ENCODE measurements around the gene SCART1.

DNA sequence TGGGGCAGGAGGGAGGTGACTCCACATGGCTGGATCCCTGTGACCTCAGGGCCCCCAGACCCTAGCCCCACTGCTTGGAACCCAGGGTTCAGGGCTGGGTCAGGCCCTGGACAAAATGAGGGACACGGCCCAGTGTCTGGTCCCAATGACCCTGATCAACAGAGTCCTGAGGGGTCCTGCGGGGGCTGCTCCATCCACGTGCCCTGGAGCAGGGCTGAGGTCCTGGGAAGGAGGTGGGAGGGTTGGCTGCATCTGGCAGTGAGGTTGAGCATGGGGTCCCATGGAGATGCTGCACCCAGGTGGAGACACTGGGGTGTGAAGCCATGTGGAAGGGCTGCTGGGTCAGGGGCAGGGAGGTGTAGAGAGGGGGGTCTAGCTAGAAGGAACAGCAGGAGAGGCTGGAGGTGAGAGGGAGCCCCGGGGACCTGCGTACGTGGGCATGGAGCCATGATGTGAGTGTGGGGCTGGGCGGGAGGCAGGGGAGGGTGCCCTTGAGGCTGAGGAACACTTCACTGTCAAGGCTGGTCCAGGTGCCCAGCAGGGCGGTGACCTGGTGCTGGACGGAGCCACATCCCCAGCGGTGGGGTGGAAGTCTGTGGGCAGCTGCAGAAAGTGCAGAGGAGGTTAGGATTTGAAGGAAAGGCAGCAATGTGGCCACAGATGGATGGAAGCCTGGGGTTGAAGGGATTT lies 604 bp downstream of the SCART1 start:
- TF ChIP-seq, protein P1, sequence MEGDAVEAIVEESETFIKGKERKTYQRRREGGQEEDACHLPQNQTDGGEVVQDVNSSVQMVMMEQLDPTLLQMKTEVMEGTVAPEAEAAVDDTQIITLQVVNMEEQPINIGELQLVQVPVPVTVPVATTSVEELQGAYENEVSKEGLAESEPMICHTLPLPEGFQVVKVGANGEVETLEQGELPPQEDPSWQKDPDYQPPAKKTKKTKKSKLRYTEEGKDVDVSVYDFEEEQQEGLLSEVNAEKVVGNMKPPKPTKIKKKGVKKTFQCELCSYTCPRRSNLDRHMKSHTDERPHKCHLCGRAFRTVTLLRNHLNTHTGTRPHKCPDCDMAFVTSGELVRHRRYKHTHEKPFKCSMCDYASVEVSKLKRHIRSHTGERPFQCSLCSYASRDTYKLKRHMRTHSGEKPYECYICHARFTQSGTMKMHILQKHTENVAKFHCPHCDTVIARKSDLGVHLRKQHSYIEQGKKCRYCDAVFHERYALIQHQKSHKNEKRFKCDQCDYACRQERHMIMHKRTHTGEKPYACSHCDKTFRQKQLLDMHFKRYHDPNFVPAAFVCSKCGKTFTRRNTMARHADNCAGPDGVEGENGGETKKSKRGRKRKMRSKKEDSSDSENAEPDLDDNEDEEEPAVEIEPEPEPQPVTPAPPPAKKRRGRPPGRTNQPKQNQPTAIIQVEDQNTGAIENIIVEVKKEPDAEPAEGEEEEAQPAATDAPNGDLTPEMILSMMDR (IDR thresholded peaks at IDR 0.05; ENCODE audit: low read depth, low read length, poor library complexity, severe bottlenecking) = no peak
- no peak for TF ChIP-seq EZH2phosphoT487 (IDR thresholded peaks at IDR 0.05; ENCODE audit: borderline replicate concordance, low read length)
